Activated CD8-positive, alpha-beta memory T cell treated with anti-CD3 and anti-CD28 coated beads, Interleukin-2, amount 50 U/mL, for 24 hours (primary cell): ENCODE data around the gene PIH1D1.
A peak's percentile ranks its signal among the peaks of the same experiment; 100 is the strongest.

Source experiments
- DNase-seq: peaks from one replicate; pipeline ENCODE4 v3.0.0-alpha.2; 2020; ENCODE audit errors: extremely low read depth

Gene PIH1D1

DNA sequence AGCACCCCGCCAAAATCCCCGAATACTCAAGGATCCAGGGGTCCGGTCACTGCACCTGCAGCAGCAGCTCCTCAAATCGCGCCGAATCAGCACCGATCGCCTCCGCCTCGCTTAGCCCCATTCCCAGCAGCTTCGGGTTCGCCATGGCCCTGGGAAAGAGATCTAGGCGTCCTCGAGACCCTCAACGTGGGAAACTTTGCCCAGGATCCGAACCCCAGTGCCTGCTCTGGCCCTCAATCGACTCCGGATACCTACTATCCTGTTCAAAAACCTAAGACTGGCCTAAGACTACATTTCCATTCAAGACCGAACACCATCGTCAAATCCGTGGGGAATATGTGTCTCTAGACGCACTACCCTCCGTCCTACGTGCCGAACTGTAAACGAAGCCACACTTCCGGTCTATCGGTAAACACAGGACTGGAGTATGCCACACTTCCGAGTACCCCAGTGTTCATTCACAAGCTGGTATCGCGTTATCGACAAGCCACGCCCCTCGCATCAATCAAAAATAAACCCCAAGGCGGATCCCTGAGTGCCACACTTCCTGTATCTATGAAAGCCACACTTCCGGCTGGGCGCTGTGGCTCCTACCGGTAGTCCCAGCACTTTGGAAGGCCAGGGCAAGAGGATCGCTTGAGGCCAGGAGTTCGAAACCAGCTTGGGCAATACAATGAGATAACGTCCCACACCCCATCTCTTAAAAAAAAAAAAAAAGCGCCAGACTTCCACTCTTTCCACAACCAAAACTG, at the start of gene PIH1D1:
Gene PIH1D1 (minus strand): TSS at position 385 of the 752 bp plus-strand sequence. CDS start 240 bp downstream, at position 145.
- DNase-seq: peak; percentile 94

DNA sequence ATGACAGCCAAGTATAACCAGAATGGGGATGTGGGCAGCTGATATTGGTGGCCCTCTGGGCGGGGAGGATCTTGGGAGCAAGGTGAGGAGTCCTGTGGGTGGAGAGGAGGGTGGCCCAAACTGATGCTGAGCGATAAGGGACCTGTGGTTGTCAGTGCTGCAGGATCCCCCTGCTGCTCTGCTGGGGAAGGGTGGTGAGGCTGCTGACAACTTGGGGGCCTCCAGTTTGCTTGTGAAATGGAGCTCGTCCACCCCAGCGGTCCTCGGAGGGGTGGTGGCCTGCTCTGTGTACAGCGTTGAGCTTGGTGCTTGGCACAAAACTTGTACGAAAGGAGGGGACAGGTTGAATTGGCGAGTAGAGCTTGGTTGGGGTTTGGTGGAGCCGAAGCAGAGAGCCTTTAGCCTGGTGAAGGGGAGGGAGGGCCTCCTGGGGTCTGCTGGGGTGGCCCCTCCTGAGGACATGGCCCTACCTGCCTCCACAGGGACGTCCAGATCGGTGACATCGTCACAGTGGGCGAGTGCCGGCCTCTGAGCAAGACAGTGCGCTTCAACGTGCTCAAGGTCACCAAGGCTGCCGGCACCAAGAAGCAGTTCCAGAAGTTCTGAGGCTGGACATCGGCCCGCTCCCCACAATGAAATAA, 47.5 kb upstream of the PIH1D1 start:
- no peak for DNase-seq

- DNase-seq: no peak
These were observed 46.9 kb upstream of the PIH1D1 start for GRCh38 chr19:49498475-49498874.

DNA sequence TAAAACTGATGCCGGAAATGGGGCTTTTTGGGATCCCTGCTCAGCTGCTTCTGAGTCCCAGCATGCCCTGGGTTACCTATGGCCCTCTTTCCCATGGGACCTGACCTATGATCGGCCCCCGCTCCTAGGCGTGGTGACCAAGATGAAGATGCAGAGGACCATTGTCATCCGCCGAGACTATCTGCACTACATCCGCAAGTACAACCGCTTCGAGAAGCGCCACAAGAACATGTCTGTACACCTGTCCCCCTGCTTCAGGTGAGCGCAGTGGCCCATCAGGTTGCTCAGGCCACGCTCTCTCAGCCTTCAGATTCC, 46.1 kb upstream of the PIH1D1 start:
- DNase-seq: no peak

DNA sequence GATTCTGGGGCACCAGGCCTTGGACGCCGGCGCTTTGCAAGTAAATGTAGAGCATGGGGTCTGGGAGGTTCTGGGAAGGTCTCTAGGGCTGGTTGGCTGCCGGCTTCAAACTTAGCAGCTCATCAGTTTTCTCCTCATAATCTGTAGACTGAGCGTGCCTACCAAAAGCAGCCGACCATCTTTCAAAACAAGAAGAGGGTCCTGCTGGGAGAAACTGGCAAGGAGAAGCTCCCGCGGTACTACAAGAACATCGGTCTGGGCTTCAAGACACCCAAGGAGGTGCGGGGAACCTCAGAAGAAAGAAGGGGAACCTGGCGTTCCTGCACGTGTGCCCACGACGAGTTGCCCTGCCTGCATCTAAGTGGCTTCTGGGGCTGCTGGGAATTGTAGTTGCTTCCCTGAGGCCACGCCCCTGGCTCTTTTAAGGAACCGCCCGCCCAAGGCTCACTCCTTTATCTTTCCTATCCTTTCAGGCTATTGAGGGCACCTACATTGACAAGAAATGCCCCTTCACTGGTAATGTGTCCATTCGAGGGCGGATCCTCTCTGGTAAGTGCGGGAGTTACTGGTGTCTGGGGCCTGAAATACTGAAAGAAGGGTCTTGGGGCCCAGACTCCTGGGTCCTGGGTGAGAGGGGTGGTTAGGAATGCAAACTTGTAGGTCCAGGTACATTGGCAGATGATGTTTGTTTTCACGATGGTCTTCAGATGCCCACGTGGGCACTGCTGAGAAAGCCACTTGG, 45.6 kb upstream of the PIH1D1 start:
- no peak for DNase-seq

GRCh38 chr19:49496574-49497008, 45.0 kb upstream of the PIH1D1 start:
- DNase-seq: no peak

DNA sequence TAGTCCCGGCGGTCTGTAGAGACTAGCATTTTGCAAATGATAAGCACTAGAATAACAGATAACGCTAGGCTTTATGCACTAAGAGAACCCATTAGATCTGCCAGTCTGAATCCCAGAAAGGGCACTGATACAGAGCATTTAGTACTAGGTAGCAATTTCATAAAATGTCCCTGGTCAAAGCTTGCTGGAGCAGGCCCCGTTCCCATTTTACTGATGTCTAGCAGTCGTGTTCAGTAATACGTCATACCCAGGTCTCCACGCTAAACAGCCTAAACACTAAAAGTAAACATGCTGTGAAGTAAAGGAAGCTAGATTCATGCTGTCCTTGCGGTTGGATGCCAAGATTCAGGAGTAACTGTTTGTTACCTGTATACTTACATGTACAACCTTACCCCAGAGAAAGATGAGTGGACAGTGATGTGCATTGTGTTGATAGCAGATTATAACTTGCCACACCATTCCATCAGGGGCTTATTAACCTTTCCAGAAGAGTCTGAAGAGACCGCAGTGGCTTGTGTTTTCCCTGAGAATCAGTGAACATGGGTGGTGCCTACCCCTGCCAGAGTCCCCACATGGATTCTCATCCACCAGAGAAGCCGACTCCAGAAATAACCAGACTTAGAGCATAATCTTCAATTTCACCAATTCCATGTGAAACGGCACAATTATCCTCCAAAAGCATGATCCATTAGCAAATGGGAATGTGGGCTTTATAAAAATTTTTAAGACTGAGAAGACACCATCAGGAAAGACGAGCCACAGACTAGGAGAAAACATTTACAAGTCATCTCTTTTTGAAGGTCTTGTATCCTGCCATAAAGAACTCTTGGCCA, 41.2 kb upstream of the PIH1D1 start:
- no peak for DNase-seq

DNA sequence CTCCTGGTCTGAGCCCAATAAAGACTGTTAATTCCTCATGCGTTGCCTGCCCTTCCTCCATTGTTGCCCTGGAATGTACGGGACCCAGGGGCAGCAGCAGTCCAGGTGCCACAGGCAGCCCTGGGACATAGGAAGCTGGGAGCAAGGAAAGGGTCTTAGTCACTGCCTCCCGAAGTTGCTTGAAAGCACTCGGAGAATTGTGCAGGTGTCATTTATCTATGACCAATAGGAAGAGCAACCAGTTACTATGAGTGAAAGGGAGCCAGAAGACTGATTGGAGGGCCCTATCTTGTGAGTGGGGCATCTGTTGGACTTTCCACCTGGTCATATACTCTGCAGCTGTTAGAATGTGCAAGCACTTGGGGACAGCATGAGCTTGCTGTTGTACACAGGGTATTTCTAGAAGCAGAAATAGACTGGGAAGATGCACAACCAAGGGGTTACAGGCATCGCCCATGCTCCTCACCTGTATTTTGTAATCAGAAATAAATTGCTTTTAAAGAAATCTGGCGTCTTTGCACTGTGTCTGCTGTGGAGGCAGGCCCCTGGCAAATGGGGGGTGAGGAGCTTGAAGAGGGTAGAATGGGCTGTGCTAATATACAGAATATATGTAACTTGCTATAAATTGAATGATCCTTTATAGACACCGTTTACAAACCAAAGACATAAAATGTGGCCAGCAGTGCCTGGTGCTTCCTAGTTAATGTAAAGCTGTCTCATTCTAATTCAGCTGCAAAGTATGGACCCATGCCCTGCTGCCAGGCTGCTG, 40.4 kb upstream of the PIH1D1 start:
- DNase-seq: no peak

DNA sequence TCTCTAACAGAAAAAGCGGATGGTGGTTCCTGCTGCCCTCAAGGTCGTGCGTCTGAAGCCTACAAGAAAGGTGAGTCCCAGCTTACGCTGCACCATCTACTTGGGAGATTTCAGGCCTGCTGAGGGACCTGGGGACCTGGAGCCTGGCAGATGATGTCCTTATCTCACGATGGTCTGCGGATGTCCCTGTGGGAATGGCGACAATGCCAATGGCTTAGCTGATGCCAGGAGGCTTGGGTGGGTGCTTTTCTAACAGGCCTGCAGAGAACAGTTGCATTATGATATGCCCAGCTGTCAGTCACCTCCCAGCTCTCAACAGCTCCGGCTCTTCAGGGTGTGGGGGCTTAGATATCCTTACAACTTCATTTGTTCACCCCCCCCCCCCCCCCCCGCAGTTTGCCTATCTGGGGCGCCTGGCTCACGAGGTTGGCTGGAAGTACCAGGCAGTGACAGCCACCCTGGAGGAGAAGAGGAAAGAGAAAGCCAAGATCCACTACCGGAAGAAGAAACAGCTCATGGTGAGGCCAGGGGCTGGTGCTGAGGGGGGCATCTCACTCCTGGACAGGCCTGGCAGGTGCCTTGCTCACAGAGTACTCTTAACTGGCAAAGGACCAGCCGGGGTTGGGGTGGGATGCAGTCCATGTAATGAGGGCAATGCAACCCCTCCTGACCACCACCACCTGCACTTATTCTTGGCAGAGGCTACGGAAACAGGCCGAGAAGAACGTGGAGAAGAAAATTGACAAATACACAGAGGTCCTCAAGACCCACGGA, 39.6 kb upstream of the PIH1D1 start:
- DNase-seq: no peak

DNA sequence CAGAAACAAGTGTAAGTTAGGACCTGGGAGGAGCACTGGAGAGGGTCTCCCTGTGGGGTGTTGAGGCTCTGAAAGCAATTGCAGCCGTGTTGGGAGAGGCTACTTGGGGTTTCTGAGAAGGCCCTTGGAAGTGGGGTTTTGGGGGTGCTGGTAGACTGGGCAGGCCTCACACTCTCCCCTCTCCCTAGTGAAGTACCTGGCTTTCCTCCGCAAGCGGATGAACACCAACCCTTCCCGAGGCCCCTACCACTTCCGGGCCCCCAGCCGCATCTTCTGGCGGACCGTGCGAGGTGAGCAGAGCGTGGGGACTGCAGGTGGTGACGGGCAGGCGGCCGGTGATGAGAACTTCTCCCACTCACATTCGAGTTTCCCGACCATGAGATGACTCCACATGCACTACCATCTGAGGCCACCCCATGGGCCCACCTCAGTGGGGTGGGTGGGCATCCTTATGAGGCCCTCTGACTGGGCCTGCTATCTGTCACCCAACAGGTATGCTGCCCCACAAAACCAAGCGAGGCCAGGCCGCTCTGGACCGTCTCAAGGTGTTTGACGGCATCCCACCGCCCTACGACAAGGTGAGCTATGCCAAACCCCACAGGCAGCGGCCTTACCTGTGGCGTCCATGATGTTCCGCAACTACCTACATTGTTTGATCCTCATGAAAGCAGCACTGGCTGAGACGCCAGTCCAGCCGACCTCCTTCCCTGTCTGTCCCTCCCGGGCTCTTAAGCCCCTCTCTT, 38.8 kb upstream of the PIH1D1 start:
- DNase-seq: no peak

- no peak for DNase-seq
These were observed 38.1 kb upstream of the PIH1D1 start for GRCh38 chr19:49489601-49490167.

DNA sequence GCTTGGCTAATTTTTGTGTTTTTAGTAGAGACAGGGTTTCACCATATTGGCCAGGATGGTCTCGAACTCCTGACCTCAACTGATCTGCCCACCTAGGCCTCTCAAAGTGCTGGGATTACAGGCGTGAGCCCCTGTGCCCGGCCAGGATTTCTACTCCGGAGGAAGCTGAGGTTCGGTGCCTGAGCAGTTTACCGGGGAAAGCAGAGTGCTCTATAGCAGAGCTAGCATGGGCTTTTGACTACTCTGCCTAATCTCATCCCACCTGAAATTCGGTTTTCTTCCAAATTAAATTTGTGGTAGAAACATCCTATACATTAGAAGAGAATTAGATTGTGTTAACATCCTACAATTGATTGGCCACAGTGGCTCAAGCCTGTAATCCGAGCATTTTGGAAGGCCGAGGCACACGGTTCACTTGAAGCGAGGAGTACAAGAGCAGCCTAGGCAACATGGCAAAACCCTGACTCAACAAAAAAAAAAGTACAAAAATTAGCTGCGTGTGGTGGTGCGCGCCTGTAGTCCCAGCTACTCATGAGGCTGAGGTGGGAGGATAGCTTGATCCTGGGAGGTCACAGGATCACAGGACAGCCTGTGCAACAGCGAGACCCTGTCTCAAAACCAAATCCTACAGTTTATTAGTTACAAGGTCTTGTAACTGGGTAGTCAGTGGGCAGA, 37.4 kb upstream of the PIH1D1 start:
- DNase-seq: no peak

GRCh38 chr19:49488046-49488862, 36.6 kb upstream of the PIH1D1 start:
- DNase-seq: no peak

DNA sequence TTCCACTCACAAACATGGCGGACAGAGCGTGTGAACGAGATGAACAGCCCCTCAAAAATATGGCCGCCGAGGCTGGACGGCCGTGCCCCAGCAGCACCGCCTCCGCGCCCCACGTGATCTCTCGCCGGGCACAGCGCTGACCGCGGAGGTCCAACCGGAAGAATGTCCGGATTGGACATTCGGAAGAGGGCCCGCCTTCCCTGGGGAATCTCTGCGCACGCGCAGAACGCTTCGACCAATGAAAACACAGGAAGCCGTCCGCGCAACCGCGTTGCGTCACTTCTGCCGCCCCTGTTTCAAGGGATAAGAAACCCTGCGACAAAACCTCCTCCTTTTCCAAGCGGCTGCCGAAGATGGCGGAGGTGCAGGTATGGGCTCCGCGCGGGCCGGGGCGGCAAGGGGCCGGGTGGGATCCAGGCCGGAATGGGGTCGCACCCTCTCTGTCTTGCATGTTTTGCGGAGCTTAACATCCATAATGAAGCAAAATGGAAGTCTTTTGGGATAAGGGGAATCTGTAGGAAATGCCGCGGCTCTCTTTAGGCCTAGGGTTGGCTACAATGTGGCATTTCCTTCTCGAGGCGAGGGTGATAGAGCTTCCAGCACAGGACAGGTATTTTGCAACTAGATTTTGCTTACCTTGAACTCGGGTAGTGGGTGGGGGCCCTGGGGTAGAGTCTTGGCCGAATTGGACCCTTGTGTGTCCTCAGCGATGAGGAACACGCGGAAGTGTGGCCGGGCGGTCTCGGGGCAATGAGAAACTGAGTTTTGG, 35.8 kb upstream of the PIH1D1 start, which contains the start of gene RPL13A:
Gene RPL13A (plus strand): TSS at position 332 of the 769 bp plus-strand sequence. CDS start 22 bp downstream, at position 354.
- DNase-seq: peak; percentile 98

DNA sequence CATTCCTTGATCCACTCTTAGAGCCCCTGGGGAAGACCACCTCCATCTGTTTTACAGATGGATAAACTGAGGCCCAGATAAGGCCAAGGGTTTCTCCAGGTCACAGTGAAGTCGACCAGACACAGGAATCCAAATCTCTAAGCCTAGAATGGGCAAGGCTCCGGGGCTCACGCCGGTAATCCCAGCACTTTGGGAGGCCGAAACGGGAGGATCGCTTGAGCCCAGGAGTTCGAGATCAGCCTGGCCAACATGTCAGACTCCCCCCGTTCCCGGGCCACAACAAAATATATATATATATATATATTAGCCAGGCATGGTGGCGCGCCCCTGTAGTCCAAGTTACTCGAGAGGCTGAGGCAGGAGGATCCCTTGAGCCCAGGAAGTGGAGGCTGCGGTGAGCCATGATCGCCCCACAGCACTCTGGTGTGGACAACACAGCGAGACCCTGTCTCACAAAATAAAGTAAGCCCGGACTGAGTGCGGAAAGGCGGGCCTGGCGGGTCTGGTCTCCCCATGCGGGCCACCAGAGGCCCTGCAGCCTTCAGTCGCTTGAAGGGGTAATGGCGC, 35.2 kb upstream of the PIH1D1 start:
- DNase-seq: no peak

- DNase-seq: no peak
These were observed 34.6 kb upstream of the PIH1D1 start for GRCh38 chr19:49486232-49486631.
